GM19467 (cell line): ENCODE measurements around the gene GSTT4.
"Not testable (repeated sequence)": the region's sequence is repeated elsewhere in the genome, so short reads cannot be mapped to it uniquely, and the experiment has no call there.

Experiments
- ATAC-seq: cut with Tn5 transposase; IDR thresholded peaks from one replicate; pipeline ENCODE4 v1.9.1; 2021; ENCODE audit warnings: mild to moderate bottlenecking, moderate library complexity; ENCODE audit not compliant: unreplicated experiment

GSTT4 gene

GRCh38 chr22:23954193-23954990, 50.9 kb downstream of the GSTT4 start:
- ATAC-seq = not testable (repeated sequence)

GRCh38 chr22:23953485-23953884, 51.8 kb downstream of the GSTT4 start:
- not testable (repeated sequence) for ATAC-seq

- not testable (repeated sequence) for ATAC-seq
These were observed 52.4 kb downstream of the GSTT4 start for GRCh38 chr22:23952794-23953405.

- ATAC-seq = not testable (repeated sequence)
These were observed 53.9 kb downstream of the GSTT4 start for GRCh38 chr22:23951383-23951782.

- not testable (repeated sequence) for ATAC-seq
These were observed 55.5 kb downstream of the GSTT4 start for GRCh38 chr22:23949764-23950163.
